Aortic smooth muscle cell (primary cell): Measurements from ENCODE around the gene AKAP12. TPM values are rescaled to one million over a fixed set of nuclear protein-coding genes. Genes with fewer than 3 reads are reported as not detected.

Experiments used
- total RNA-seq: library from RNA; depleted of rRNA; stranded (reverse); fragments of >200 nt; gene quantifications from 2 replicates; pipeline ENCODE4 v1.2.3, GENCODE V29; 2014

Gene AKAP12, protein sequence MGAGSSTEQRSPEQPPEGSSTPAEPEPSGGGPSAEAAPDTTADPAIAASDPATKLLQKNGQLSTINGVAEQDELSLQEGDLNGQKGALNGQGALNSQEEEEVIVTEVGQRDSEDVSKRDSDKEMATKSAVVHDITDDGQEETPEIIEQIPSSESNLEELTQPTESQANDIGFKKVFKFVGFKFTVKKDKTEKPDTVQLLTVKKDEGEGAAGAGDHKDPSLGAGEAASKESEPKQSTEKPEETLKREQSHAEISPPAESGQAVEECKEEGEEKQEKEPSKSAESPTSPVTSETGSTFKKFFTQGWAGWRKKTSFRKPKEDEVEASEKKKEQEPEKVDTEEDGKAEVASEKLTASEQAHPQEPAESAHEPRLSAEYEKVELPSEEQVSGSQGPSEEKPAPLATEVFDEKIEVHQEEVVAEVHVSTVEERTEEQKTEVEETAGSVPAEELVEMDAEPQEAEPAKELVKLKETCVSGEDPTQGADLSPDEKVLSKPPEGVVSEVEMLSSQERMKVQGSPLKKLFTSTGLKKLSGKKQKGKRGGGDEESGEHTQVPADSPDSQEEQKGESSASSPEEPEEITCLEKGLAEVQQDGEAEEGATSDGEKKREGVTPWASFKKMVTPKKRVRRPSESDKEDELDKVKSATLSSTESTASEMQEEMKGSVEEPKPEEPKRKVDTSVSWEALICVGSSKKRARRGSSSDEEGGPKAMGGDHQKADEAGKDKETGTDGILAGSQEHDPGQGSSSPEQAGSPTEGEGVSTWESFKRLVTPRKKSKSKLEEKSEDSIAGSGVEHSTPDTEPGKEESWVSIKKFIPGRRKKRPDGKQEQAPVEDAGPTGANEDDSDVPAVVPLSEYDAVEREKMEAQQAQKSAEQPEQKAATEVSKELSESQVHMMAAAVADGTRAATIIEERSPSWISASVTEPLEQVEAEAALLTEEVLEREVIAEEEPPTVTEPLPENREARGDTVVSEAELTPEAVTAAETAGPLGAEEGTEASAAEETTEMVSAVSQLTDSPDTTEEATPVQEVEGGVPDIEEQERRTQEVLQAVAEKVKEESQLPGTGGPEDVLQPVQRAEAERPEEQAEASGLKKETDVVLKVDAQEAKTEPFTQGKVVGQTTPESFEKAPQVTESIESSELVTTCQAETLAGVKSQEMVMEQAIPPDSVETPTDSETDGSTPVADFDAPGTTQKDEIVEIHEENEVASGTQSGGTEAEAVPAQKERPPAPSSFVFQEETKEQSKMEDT (N-terminal part only)
- 198 and 456 TPM in 2 replicates for total RNA-seq

GRCh38 chr6:151239603-151240035 is at the start of gene AKAP12:
TSS of gene AKAP12 (plus strand) at chr6:151239967. CDS start at chr6:151240563, 596 bp downstream.

DNA sequence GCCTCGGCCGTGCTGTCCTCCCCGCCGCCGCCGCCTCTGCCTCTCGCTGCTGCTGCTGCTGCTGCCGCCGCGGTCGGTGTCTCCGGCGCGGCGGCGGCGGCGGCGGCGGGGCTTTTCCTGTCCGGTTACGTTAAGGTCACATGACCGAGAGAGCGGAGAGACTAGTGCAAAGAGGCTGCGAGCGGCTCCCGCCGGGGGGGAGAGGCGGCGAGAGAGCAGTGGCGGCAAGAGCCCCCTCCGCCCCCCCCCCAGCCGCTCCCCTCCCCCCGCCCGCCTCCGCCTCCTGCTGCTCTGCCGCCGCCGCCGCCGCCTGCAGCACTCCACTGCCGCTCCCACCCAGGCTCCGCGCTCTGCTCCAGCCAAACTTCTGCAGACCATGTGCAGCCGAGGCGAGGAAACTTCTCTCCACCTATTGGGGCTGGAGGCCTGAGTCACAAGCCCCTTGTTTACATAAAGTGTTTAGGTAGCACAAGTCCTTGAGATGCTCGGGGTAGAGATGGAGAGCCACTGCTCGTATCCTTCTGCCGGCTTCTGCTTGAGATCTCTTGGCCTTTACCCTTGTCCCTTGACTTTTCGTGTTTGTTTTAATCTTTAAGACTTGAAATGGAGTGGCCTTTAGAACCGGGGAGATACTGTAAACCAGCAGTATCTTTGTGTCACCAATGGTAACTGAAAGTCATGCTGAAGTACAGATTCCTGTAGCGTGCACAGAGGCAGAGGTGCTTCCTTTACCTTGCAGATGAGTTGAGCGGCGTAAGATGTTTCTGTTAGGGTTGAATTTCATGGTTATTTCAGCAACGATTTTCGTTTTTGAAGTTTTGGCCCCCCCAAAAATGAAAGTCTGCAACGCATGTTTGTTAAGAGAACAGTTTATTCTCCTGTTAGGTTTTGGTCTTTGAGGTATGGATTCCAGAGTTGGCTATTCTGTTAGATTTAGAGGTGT is 152.0 kb downstream of the AKAP12 start, which contains the start of gene ZBTB2:
ZBTB2 (minus strand) TSS at position 89 of the 943 bp plus-strand sequence. CDS start 17,922 bp downstream, outside the sequence.

Other genes with a start within 250 kb of the AKAP12 start
- gene ZBTB2, start 151.6 kb downstream of the AKAP12 start, total RNA-seq: 7.6 and 8.3 TPM in 2 replicates
- gene RMND1, start 212.2 kb downstream of the AKAP12 start, total RNA-seq: 34.7 and 37.9 TPM in 2 replicates